ENCODE measurements around the gene PTPRA. TPM values are rescaled to one million over a fixed set of nuclear protein-coding genes. Genes with fewer than 3 reads are reported as not detected.

The PTPRA gene
- total and polyA plus RNA-seq, 2 of the 8 experiments (the other 6 are each of a cell fraction or from before 2014, with no cell fraction given): 47.7 to 51.3 TPM

GRCh38 chr20:2865101-2865500 lies 8.2 kb upstream of the PTPRA start:
- H2AK5ac ChIP-seq (ENCODE audit: low read depth, low read length): no peak overlapping the region
- ChIA-PET POLR2A (ENCODE audit: partially characterized antibody) (interaction anchor here (0.6 to 1.5 kb wide), 3 partner anchors 13 to 474 kb away, joined by 3 read pairs; no protein-coding TSS in a partner anchor), CTCF (ENCODE audit: partially characterized antibody) (interaction anchor here (0.5 to 4.6 kb wide), 40 partner anchors 10 to 424 kb away, joined by 3 to 23 read pairs (median 4); partner anchors contain the start of genes CPXM1 and GNRH2)
- no peak overlapping the region for H2BK5ac ChIP-seq (ENCODE audit: low read depth, low read length)
- no peak overlapping the region for H4K8ac ChIP-seq (ENCODE audit: extremely low read depth, insufficient read depth, low read length)
- no peak overlapping the region for H2BK120ac ChIP-seq (replicated peaks; ENCODE audit: low read depth, low read length)
- H3K56ac ChIP-seq (replicated peaks; ENCODE audit: insufficient read length, low read depth, low read length): no peak overlapping the region
- no peak overlapping the region for H3K4ac ChIP-seq (replicated peaks; ENCODE audit: insufficient read length, low read depth, low read length)
- no peak overlapping the region for H4K91ac ChIP-seq (replicated peaks; ENCODE audit: insufficient read length, low read length)
- H3K4me1 ChIP-seq (replicated peaks in 1 of 4; ENCODE audit: control insufficient read depth in 3 of 4, insufficient read depth in 4 of 4, low read length in 3 of 4): no peaks in the 10 kb centered on the region
- H3K79me1 ChIP-seq (ENCODE audit: low read depth, low read length): no peaks in the 10 kb centered on the region
- H3K27ac ChIP-seq (ENCODE audit: low read depth, low read length): no peak overlapping the region
- no peaks in the 10 kb centered on the region; a peak in 1 of 8 replicates for H3K36me3 ChIP-seq (ENCODE audit: control insufficient read depth in 2 of 4, insufficient read depth in 4 of 4, low read length in 3 of 4)
- H3K14ac ChIP-seq (ENCODE audit: insufficient read length): no peak overlapping the region
- no peak overlapping the region for H4K5ac ChIP-seq (ENCODE audit: insufficient read length, low read depth, low read length)
- H3K23ac ChIP-seq (ENCODE audit: insufficient read length): no peak overlapping the region
- WGBS, 2 experiments (ENCODE audit: extremely low coverage in 1 of 2, insufficient coverage in 1 of 2, insufficient read length in 1 of 2, insufficient replicate concordance in 2 of 2, low coverage in 1 of 2, low lambda C conversion rate in 2 of 2, missing lambda C conversion rate in 1 of 2): 95% methylated on average over 10 of the region's 10 CpGs; no CpG with 5 or more reads in 1 of the 2 experiments
- H3K4me2 ChIP-seq (ENCODE audit: insufficient read depth in 1 of 2, low read depth in 2 of 2, low read length in 2 of 2): no peak overlapping the region
- no peak overlapping the region for H3K9ac ChIP-seq (replicated peaks in 1 of 4; ENCODE audit: extremely low read depth in 1 of 4, low read depth in 3 of 4, low read length in 3 of 4)
- no peak overlapping the region for H3K4me3 ChIP-seq (ENCODE audit: extremely low read depth in 1 of 4, insufficient read depth in 2 of 4, low read depth in 3 of 4, low read length in 4 of 4)
- no peak for FAIRE-seq
- no peaks in the 10 kb centered on the region for H3K9me3 ChIP-seq (ENCODE audit: insufficient read depth in 2 of 2, low read depth in 1 of 2, low read length in 1 of 2)
- H2BK12ac ChIP-seq (ENCODE audit: low read depth, low read length): no peak overlapping the region
- H3K79me2 ChIP-seq (ENCODE audit: control insufficient read depth in 1 of 2, insufficient read depth in 2 of 2, low read length in 2 of 2): no peaks in the 10 kb centered on the region
- no peak overlapping the region for H2BK15ac ChIP-seq (ENCODE audit: low read length)
- H4K20me1 ChIP-seq (replicated peaks in 1 of 2; ENCODE audit: control insufficient read depth in 1 of 2, insufficient read depth in 2 of 2, low read length in 2 of 2): peaks cover 0 to 3% of the 10 kb centered on the region in 2 experiments
- no peaks in the 10 kb centered on the region for H3K23me2 ChIP-seq (ENCODE audit: low read depth, low read length)
- no peak for DNase-seq (ENCODE audit: low read depth in 1 of 2, low spot score in 2 of 2)
- H2AFZ ChIP-seq (ENCODE audit: low read length): no peak overlapping the region
- H3K18ac ChIP-seq (ENCODE audit: extremely low read depth, low read length): no peak overlapping the region
- H2BK20ac ChIP-seq (ENCODE audit: low read length): no peak overlapping the region
- H3K27me3 ChIP-seq (replicated peaks in 1 of 4; ENCODE audit: control insufficient read depth in 3 of 4, extremely low read depth in 1 of 4, insufficient read depth in 3 of 4, low read length in 3 of 4): no peaks in the 10 kb centered on the region
- no peak for TF ChIP-seq CHD1 (IDR thresholded peaks at IDR 0.05; ENCODE audit: low read depth, low read length)
- TF ChIP-seq HDAC6 (IDR thresholded peaks at IDR 0.05; ENCODE audit: low read depth, low read length): no peak
- TF ChIP-seq ATF2 (IDR thresholded peaks at IDR 0.05; ENCODE audit: low read length): no peak
- no peak for TF ChIP-seq JUND (IDR thresholded peaks at IDR 0.05; ENCODE audit: low read length)
- no peak for TF ChIP-seq SIRT6 (IDR thresholded peaks at IDR 0.05; ENCODE audit: low read length)
- TF ChIP-seq TCF12 (IDR thresholded peaks at IDR 0.05; ENCODE audit: low read depth, low read length): no peak
- no peak for TF ChIP-seq SAP30 (IDR thresholded peaks at IDR 0.05; ENCODE audit: insufficient read depth, insufficient replicate concordance, low read length)
- no peak for TF ChIP-seq EGR1 (IDR thresholded peaks at IDR 0.05; ENCODE audit: borderline replicate concordance, low read depth, low read length)
- TF ChIP-seq SUZ12 (IDR thresholded peaks at IDR 0.05; ENCODE audit: low read length): no peak
- TF ChIP-seq BCL11A (IDR thresholded peaks at IDR 0.05; ENCODE audit: low read depth in 2 of 2, low read length in 2 of 2): no peak
- TF ChIP-seq SP1 (IDR thresholded peaks at IDR 0.05; ENCODE audit: low read depth, low read length): no peak
- TF ChIP-seq RBBP5 (IDR thresholded peaks at IDR 0.05; ENCODE audit: borderline replicate concordance, low read depth, low read length): no peak
- no peak for TF ChIP-seq CHD2 (IDR thresholded peaks at IDR 0.05; ENCODE audit: low read length)
